SK-N-SH treated with all-trans-retinoic acid at 6 μM for 48 hours (cell line): ENCODE results near the gene COL4A4.

Experiments
- PPARA ChIP-seq: fragments of 250-450 bp; sonication (Bioruptor Pico); IDR thresholded peaks from 2 replicates; pipeline ENCODE4 v1.5.0; 2020; ENCODE audit warnings: mild to moderate bottlenecking, borderline replicate concordance
- RARB ChIP-seq: fragments of 250-450 bp; sonication (Bioruptor Pico); IDR thresholded peaks from 2 replicates; pipeline ENCODE4 v1.8.0; 2021; ENCODE audit warnings: mild to moderate bottlenecking, moderate library complexity
- TCF4 ChIP-seq: fragments of 250-450 bp; sonication (Bioruptor Pico); IDR thresholded peaks from 2 replicates; pipeline ENCODE4 v1.8.0; 2021; ENCODE audit warnings: mild to moderate bottlenecking, moderate library complexity, borderline replicate concordance
- ZFP3 ChIP-seq: fragments of 250-450 bp; sonication (Bioruptor Pico); IDR thresholded peaks from 2 replicates; pipeline ENCODE4 v1.5.0; 2020; ENCODE audit warnings: mild to moderate bottlenecking, moderate library complexity
- TF ChIP-seq, protein P1 (sequence below): fragments of 250-450 bp; sonication (Bioruptor Pico); IDR thresholded peaks from 2 replicates; pipeline ENCODE4 v1.5.1; 2021; ENCODE audit warnings: mild to moderate bottlenecking, moderate library complexity
- TF ChIP-seq, protein P2 (sequence below): fragments of 250-450 bp; sonication (Bioruptor Pico); IDR thresholded peaks from 2 replicates; pipeline ENCODE4 v1.5.1; 2020; ENCODE audit warnings: low read depth, mild to moderate bottlenecking, moderate library complexity
- TF ChIP-seq, protein P3 (sequence below): fragments of 250-450 bp; sonication (Bioruptor Pico); IDR thresholded peaks from 2 replicates; pipeline ENCODE4 v1.8.0; 2020; ENCODE audit warnings: mild to moderate bottlenecking, moderate library complexity, borderline replicate concordance
- TF ChIP-seq, protein P4 (sequence below): fragments of 250-450 bp; sonication (Bioruptor Pico); IDR thresholded peaks from 2 replicates; pipeline ENCODE4 v1.5.0; 2020; ENCODE audit warnings: mild to moderate bottlenecking, moderate library complexity

DNA sequence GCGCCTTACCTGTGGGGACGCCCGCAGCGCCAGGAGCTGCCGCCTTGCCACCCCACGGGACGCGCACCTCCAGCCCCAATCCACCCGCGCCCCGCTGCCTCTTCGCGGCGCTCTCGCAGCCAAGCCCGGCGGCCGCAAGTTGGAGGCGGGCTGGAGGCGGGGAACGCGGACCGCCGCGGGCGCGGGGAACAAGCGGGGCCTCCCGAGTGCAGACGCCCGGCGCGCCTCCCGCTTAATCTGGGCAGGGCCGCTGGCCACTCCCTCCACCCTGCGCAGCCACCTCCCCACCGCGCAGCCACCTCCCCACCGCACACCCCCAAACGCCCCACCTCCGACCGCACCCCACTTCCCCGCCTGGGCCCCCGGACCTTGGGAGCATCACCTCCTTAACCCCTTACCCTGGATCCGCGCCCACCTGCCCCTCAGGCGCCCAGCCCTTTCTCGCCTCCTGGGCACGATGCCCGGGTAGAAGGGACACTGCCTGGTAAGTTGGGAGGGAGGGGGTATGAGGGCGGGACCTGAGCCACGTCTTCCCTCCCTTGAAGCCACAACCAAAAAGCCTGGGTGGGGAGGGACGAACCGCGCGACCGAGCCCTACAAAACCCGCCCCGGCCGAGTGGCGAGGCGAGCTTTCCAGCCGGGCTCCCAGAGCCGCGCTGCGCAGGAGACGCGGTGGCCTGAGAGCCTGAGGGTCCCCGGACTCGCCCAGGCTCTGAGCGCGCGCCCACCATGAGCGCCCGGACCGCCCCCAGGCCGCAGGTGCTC is at the start of gene COL4A4, which contains the start of gene COL4A3:
- TF ChIP-seq, protein P1, sequence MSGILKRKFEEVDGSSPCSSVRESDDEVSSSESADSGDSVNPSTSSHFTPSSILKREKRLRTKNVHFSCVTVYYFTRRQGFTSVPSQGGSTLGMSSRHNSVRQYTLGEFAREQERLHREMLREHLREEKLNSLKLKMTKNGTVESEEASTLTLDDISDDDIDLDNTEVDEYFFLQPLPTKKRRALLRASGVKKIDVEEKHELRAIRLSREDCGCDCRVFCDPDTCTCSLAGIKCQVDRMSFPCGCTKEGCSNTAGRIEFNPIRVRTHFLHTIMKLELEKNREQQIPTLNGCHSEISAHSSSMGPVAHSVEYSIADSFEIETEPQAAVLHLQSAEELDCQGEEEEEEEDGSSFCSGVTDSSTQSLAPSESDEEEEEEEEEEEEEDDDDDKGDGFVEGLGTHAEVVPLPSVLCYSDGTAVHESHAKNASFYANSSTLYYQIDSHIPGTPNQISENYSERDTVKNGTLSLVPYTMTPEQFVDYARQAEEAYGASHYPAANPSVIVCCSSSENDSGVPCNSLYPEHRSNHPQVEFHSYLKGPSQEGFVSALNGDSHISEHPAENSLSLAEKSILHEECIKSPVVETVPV = no peak
- TF ChIP-seq PPARA (CRISPR knock-in tag) (no peak), RARB (no peak), ZFP3 (no peak), TCF4 (CRISPR knock-in tag) (no peak)
- TF ChIP-seq, protein P2, sequence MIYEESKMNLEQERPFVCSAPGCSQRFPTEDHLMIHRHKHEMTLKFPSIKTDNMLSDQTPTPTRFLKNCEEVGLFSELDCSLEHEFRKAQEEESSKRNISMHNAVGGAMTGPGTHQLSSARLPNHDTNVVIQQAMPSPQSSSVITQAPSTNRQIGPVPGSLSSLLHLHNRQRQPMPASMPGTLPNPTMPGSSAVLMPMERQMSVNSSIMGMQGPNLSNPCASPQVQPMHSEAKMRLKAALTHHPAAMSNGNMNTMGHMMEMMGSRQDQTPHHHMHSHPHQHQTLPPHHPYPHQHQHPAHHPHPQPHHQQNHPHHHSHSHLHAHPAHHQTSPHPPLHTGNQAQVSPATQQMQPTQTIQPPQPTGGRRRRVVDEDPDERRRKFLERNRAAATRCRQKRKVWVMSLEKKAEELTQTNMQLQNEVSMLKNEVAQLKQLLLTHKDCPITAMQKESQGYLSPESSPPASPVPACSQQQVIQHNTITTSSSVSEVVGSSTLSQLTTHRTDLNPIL = no peak
- TF ChIP-seq, protein P3, sequence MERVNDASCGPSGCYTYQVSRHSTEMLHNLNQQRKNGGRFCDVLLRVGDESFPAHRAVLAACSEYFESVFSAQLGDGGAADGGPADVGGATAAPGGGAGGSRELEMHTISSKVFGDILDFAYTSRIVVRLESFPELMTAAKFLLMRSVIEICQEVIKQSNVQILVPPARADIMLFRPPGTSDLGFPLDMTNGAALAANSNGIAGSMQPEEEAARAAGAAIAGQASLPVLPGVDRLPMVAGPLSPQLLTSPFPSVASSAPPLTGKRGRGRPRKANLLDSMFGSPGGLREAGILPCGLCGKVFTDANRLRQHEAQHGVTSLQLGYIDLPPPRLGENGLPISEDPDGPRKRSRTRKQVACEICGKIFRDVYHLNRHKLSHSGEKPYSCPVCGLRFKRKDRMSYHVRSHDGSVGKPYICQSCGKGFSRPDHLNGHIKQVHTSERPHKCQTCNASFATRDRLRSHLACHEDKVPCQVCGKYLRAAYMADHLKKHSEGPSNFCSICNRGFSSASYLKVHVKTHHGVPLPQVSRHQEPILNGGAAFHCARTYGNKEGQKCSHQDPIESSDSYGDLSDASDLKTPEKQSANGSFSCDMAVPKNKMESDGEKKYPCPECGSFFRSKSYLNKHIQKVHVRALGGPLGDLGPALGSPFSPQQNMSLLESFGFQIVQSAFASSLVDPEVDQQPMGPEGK (CRISPR knock-in tag) = no peak
- TF ChIP-seq, protein P4, sequence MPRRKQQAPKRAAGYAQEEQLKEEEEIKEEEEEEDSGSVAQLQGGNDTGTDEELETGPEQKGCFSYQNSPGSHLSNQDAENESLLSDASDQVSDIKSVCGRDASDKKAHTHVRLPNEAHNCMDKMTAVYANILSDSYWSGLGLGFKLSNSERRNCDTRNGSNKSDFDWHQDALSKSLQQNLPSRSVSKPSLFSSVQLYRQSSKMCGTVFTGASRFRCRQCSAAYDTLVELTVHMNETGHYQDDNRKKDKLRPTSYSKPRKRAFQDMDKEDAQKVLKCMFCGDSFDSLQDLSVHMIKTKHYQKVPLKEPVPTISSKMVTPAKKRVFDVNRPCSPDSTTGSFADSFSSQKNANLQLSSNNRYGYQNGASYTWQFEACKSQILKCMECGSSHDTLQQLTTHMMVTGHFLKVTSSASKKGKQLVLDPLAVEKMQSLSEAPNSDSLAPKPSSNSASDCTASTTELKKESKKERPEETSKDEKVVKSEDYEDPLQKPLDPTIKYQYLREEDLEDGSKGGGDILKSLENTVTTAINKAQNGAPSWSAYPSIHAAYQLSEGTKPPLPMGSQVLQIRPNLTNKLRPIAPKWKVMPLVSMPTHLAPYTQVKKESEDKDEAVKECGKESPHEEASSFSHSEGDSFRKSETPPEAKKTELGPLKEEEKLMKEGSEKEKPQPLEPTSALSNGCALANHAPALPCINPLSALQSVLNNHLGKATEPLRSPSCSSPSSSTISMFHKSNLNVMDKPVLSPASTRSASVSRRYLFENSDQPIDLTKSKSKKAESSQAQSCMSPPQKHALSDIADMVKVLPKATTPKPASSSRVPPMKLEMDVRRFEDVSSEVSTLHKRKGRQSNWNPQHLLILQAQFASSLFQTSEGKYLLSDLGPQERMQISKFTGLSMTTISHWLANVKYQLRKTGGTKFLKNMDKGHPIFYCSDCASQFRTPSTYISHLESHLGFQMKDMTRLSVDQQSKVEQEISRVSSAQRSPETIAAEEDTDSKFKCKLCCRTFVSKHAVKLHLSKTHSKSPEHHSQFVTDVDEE (CRISPR knock-in tag) = no peak
